GM12872 (cell line): ENCODE results near the gene CHD2.

Experiments used
- CTCF ChIP-seq: IDR thresholded peaks from 3 replicates; pipeline ENCODE4 v1.5.1; 2011; ENCODE audit warnings: low read depth, mild to moderate bottlenecking, low read length, moderate library complexity; ENCODE audit not compliant: insufficient read depth

The CHD2 gene

GRCh38 chr15:92992720-92993119, 92.6 kb downstream of the CHD2 start:
- no peak for TF ChIP-seq CTCF

GRCh38 chr15:92997821-92998220, 97.7 kb downstream of the CHD2 start:
- no peak for TF ChIP-seq CTCF

- no peak for TF ChIP-seq CTCF
Measured at GRCh38 chr15:93001156-93001555, 101.0 kb downstream of the CHD2 start.

GRCh38 chr15:93001881-93002280, 101.8 kb downstream of the CHD2 start:
- no peak for TF ChIP-seq CTCF

DNA sequence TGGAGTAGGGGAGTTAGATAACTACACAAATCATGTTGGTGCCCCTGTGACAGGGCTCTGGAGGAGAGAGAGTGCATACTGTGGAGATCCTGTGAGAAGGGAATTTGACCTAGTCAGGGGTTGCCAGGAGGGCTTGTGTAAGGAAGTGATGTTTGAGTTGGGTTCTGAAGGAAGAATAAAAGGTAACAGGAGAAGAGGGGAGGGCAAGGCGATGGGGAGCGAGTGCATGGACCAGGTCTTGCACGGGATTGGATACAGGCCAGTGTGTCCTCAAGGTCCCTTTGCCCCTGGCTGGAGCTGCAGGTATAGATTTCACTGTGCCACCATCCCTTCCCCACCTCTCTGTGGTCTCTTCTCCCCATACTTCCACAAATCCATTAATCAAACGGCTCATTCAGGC, 105.0 kb downstream of the CHD2 start:
- no peak for TF ChIP-seq CTCF

- TF ChIP-seq CTCF: no peak
Measured at GRCh38 chr15:93007994-93008393, 107.9 kb downstream of the CHD2 start.

GRCh38 chr15:93012786-93013185, 112.7 kb downstream of the CHD2 start:
- TF ChIP-seq CTCF: no peak

GRCh38 chr15:93017526-93017925, 117.4 kb downstream of the CHD2 start:
- TF ChIP-seq CTCF: no peak
